Dermis microvascular lymphatic vessel endothelial cell (primary cell): Measurements from ENCODE around the gene MAPK8. TPM values are rescaled to one million over a fixed set of nuclear protein-coding genes. Genes with fewer than 3 reads are reported as not detected.
A peak's percentile ranks its signal among the peaks of the same experiment; 100 is the strongest.

Experiments
- DNase-seq, 2 donors: peaks; one replicate each; pipeline versions ENCODE4 v3.0.0 to v3.0.0-alpha.2; 2010; ENCODE audit warnings: low read depth in 2 of 2
- total RNA-seq: library from RNA; depleted of rRNA; stranded (reverse); fragments of >200 nt; gene quantifications from 2 replicates; pipeline ENCODE4 v1.2.1, GENCODE V29; 2014

Gene MAPK8
- total RNA-seq, 1 donor from 2014 or later: 32.3 TPM

DNA sequence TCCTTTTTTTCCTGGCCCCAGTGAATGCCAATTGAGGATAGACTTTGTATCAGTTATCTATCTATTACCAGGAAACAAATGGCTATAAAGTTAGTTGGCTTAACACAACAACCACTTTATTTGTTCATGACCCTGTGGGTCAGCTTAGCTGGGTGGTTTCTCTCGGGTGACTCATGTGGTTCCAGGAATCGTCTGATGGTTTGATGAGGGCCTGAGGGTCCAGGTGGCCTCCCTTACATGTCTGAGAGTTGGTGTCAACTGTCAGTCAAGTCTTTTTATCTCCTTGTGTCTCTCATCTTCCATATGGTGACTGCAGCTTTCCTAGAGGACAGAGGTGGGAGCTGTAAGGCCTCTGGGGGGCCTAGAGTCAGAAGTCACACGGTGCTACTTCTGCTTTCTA, 15.3 kb upstream of the MAPK8 start:
- no peak for DNase-seq

GRCh38 chr10:48292616-48293015, 13.9 kb upstream of the MAPK8 start:
- no peak for DNase-seq

DNA sequence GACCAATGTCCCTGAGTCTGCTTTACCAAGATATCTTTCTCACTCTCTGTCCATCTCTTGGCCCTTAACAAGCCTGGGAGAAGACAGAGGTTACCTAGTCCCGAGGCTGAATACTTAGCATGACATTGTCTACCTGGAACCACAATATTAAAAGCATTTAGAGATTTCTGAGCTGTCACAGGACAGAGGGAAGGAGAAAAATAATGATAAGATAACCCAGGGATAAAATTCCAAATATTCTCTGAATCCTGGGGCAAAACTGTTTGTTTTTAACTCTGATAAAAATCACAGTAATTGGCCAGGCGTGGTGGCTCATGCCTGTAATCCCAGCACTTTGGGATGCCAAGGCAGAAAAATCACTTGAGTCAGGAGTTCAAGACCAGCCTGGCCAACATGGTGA, 12.0 kb upstream of the MAPK8 start:
- DNase-seq: no peak

GRCh38 chr10:48296576-48297098, 9.8 kb upstream of the MAPK8 start:
- DNase-seq: no peak

- DNase-seq: no peak
Measured at GRCh38 chr10:48299066-48299465, 7.4 kb upstream of the MAPK8 start.

- DNase-seq: no peak
Measured at GRCh38 chr10:48299692-48300091, 6.8 kb upstream of the MAPK8 start.

- no peak for DNase-seq
Measured at GRCh38 chr10:48300556-48300955, 5.9 kb upstream of the MAPK8 start.

GRCh38 chr10:48302515-48303476, 3.7 kb upstream of the MAPK8 start:
- no peak for DNase-seq

DNA sequence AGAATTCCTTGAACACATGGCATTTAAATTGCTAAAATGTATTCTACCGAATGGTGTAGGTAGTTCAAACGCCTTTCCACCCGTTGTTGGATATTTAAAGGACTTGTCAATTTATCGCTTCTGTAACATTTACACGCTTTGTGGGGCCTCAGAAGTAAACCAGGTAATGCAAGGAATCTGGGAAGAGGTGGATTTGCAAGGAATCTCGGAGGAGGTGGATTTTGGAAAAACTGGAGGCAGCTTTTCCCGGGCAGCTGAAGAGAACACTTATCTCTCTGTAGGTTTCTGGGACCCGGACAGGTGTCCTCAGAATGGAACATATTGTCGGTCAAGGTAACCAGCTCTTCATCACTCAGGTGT, 592 bp upstream of the MAPK8 start:
- peak in 1 of 2 donors; percentile 2 for DNase-seq

GRCh38 chr10:48306870-48307710, 613 bp downstream of the MAPK8 start:
- peak; percentile 16 to 77 for DNase-seq

- DNase-seq: no peak
Measured at GRCh38 chr10:48307711-48308018, 1.2 kb downstream of the MAPK8 start.

GRCh38 chr10:48309711-48310226, 3.3 kb downstream of the MAPK8 start:
- peak in 1 of 2 donors; percentile 35 for DNase-seq

DNA sequence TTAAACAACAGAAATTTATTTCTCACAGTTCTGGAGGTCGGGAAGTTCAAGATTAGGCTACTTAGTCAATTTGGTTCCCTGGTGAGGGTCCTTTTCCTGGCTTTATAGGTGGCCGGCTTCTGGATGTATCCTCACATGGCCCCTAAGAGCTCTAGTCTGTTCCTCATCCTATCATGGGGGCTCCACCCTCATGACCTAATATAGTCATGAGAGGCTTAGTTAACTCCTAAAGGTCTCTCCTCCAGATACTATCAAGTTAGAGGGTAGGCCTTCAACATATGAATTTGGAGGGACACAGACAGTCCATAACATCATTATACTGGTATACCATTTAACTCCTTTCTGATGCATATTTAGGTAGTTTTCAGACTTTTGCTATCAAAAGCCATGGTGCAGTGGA, 7.6 kb downstream of the MAPK8 start:
- no peak for DNase-seq

DNA sequence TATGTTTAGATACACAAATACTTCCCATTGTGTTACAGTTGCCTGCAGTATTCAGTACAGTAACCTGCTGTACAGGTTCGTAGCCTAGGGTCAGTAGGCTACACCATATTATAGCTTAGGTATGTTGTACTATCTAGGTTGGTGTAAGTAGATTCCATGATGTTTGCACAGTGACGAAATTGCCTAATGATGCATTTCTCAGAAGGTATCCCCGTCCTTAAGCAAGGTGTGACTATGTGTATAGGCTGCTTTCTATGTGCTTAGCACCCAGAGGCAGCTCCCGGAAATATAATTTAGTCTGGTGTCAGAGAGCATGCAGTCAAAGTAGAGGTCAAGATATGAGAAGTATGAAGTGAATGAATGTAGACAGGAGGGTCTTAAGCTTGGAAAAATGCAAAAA, 9.8 kb downstream of the MAPK8 start:
- DNase-seq: no peak

- DNase-seq: no peak
Measured at GRCh38 chr10:48317321-48317990, 11.0 kb downstream of the MAPK8 start.

GRCh38 chr10:48322017-48322416, 15.5 kb downstream of the MAPK8 start:
- DNase-seq: no peak

DNA sequence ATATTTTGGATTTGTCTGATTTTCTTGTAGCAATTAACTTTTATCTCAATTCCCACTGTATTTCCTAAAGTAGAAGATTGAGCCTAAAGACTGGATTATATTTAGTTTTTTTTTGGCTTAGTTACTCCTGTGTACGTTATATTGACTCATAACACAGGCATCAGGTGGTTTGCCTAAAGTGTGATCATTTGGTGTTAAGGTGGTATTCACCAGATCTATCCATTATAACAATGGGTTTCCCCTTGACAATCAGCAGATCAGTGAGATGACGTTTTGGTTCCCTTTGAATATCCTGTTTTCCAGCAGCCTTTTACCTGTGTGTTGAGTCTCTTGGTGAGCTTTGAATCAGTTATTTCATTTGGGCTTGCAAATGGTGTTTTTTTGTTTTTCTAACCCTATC, 18.1 kb downstream of the MAPK8 start:
- DNase-seq: peak; percentile 38 to 41

- no peak for DNase-seq
Measured at GRCh38 chr10:48330269-48330668, 23.8 kb downstream of the MAPK8 start.

DNA sequence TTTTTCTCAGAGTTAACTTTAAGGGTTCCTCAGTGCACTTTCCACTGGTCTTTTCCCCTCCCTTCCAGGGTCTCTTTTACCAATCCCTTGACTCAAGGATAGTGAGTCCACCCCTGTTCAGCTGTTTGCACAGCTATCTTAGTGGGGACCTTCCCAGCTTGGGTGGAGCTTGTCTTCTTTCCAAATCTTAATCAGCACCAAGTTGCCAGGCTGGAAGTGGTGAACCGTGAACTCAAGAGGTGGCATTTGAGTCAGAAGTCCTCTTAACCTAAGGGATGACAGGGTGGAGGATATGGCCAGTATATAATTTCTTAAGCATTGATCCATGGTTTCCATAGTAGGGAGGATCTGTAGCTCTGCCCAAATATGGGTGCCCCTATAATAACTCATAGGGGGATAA, 25.0 kb downstream of the MAPK8 start:
- DNase-seq: no peak

DNA sequence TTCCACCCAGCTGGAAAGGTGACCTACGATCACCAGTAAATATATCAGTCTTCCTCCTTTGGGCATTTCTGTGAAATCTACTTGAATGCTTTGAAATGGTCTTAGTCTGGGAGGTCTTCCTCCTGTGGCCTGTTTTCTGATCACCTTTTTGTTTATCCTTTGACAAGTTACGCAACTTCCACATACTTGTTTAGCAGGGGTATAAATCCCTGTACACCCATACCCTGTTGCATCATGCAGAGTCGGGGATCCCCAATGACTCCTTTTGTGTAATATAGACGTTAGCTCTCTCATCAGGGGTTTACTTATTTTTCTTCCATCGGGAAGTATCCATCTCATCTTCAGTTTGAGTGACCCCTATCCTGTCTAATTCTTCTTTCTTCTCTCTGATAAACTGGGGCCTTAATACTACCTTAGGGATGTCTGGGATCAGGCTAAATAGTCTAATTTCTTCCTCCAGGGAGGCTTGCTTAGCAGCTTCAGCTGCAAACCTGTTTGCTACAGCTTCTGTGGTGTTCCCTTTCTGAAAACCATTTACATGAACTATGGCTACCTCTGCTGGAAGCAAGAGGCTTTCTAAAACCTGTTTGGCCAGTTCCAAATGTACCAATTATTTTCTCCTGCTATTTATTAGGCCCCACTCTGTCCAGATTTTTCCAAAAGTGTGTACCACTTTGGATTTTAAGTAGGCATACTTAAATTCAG, 25.8 kb downstream of the MAPK8 start:
- DNase-seq: no peak

DNA sequence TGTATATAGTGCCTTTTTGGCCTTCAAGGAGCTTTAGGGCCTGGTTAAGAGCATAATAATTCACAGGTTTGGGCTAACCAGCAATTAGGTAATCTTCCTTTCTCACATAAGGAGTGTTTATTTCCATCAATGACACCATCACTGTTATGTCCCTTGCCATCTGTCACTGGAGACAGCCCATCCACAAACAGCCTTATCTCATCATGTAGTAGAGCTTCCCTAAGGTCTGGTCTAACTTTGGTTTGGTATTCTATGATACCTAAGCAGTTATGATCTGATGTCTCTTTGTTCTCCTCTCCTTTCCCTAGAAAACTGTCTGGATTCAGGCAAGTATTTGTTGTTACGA, 26.4 kb downstream of the MAPK8 start:
- DNase-seq: no peak
